ENCODE measurements around the gene MEFV.

MEFV gene

GRCh38 chr16:3268294-3268693 lies 11.9 kb upstream of the MEFV start:
- no peak for DNase-seq

- no peak for DNase-seq
Measured at GRCh38 chr16:3266873-3267537, 10.6 kb upstream of the MEFV start.

GRCh38 chr16:3264137-3265036 lies 8.0 kb upstream of the MEFV start:
- DNase-seq: peak; percentile 96

DNA sequence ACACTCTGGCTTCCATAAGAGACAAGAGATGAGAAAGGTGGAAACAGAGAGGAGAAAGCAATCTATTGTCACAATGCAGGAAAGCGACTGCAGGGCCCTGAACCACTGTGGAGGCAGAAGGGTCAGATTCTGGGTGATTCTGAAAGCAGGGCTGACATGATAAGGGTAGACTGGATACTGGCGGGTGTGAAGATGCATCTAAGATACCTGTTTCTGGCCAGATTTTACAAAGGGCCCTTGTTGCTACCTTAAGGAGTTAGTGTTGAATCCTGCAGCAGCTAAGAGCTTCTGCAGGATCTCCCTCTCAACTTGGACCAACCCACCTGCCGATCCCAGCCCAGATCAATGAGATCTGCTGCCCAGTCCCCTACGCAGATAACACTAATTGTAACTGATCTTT lies 6.1 kb upstream of the MEFV start:
- DNase-seq: no peak

DNA sequence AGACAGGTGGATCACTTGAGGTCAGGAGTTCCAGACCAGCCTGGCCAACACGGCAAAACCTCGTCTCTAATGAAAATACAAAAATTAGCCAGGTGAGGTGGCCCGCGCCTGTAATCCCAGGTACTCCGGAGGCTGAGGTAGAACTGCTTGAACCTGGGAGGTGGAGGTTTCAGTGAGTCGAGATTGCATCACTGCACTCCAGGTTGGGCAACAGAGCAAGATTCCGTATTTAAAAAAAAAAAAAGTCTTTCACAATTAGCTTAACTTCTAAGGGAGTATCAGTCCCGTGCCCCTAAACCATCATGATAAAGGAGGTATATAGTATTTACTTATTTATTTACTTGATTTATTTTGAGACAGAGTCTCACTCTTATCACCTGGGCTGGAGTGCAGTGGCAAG lies 3.4 kb upstream of the MEFV start:
- no peak for DNase-seq

GRCh38 chr16:3256866-3257465 lies 533 bp upstream of the MEFV start:
- DNase-seq: no peak

DNA sequence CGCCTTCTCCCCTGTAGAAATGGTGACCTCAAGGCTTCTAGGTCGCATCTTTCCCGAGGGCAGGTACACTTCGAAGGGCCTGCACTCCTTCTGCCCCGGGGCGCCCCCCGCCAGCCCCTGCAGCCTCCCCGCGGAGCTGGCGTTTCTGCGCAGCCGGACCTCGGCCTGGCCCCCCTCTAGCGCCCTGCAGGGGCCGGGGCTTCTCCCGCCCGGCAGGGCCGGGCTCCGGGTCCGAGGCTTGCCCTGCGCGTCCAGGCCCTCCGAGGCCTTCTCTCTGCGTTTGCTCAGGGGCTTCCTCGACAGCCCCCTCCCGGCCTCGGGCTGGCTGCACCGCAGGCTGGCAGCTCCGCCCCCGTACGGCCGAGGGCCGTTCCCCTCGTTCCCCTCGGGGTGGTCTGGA lies 2.1 kb downstream of the MEFV start:
- no peak for DNase-seq

GRCh38 chr16:3252967-3253366 lies 3.5 kb downstream of the MEFV start:
- no peak for DNase-seq

DNA sequence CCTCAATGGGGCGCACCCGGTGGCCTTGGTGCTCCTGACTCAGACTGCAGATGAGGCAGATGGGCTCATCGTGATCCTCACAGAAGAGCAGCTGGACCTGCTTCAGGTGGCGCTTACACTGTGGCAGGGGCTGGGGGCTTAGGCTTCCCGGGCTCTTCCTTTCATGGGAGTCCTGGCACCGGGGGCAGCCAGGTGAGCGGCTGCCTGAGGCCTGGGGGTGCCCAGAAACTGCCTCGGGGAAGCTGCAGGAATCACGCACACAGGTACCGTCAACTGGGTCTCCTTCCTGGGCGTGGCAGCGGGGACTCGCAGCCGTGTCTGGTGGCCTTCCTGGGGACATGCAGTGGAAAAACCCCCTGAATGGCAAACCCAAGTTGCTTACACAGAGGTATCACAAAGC lies 7.0 kb downstream of the MEFV start:
- DNase-seq: no peak

DNA sequence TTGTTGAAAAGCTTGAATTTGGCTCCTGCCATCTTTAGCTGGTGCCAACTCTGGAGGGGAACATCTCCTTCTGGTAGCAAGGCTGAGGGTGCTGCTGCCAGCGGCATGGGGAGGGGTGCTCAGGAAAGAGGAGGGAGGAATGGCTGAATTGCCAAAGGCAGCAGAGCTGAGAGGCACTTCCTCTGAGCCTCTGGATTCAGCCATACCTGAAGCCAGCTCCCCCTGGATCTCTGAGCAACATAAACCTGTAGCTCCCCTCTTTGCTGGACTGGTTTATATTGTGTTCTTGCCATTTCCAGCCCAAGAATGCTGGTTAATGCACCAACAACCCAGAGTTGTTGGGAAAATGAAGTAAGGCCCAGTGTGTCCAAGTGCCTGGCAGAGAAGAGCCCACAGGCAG lies 7.4 kb downstream of the MEFV start:
- no peak for DNase-seq

DNA sequence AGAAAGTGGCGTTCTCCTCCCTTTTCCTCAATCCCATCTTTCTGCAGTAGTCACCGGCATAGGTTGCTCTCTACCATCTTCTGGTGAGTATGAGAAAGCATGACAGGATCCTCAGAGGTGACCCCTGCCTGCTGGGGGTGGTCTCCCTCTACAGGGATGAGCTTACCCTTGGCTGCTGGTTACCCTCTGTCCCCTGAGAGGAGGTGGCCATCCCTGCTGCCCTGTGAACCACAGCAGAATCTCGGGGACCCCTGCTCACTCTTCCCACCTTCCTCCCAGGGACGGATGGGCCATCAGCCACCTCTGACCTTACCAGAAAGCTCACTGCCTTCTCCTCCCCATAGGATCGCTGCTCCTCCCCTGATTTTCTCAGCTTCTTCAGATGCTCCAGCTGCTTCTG lies 7.8 kb downstream of the MEFV start:
- DNase-seq: no peak

DNA sequence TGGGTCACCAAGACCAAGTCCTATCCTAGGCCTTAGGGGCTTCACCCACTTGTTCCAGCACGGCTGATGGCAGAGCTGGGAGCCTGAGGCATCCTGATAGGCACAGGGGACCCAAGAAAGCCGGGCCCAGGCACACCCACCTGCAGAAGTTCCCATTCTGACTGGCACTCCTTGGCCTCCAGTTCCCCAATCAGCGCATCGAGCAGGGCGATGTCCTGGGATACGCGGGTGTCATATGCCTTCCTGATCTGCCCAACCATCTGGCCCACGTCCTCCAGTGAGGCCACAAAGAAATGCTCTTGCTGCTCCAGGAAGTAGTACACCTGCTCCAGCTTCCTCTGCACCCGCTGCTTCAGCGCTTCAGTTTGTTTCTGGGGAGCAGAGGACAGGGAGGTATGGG lies 9.6 kb downstream of the MEFV start:
- no peak for DNase-seq

- DNase-seq: no peak
Measured at GRCh38 chr16:3246002-3246401, 10.4 kb downstream of the MEFV start.

DNA sequence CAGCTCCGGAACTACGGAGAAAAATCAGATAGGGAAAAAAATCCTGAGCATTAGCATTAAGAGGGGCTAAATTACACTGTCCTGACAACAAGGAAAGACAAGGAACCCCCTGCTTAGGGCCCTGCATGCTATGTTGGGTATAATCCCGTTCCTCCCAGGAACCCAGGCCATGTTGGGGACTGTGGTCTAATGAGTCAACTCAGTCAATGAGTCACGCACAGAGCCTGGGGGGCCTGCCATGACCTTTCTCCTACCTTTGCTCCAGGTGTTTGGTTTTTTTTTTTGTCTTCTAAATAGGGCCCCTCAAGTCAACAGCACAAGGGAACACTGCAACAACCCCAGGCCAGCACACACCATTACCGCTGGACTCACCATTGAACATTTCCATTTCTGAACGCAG lies 12.6 kb downstream of the MEFV start:
- DNase-seq: no peak

GRCh38 chr16:3242709-3243108 lies 13.7 kb downstream of the MEFV start:
- DNase-seq: no peak

DNA sequence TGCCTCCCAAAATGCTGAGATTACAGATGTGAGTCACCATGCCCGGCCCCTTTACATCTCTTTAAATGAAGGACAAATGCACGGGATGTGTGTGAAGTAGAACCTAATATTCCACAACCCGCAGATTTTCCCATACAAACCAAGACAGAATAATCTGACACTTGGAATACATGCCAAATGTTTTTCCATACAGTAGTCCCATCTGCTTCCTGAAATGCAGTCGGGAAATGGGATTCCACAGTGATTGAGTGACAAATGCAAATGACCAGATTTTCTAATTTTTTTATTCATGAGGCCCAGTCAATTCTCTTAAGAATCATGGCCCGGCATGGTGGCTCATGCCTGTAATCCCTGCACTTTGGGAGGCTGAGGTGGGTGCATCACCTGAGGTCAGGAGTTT lies 14.7 kb downstream of the MEFV start:
- DNase-seq: no peak

- DNase-seq: peak; percentile 50
Measured at GRCh38 chr16:3235856-3236669, 20.4 kb downstream of the MEFV start.

GRCh38 chr16:3234857-3235561 lies 21.4 kb downstream of the MEFV start, which contains the start of gene ZNF200:
TSS of gene ZNF200 (minus strand) at chr16:3235158. CDS start at chr16:3233755, 1,403 bp downstream.
- DNase-seq: peak; percentile 92

DNA sequence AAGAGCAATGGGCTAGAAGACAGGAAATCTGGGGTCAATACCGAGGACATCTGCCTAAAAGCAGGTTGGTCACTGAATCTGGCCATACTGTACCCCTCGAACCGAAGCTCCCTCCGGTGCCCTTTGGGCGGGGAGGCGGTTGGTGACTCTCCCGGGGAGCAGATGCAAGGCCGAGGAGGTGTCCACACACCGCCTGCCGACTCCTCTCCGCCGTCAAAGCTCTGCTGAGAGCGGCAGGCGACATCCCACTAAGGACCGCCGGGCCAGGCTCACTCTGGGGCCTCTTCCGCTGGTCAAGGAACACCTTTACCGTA lies 21.9 kb downstream of the MEFV start:
- DNase-seq: no peak

GRCh38 chr16:3223913-3224515 lies 32.4 kb downstream of the MEFV start:
- DNase-seq: no peak

DNA sequence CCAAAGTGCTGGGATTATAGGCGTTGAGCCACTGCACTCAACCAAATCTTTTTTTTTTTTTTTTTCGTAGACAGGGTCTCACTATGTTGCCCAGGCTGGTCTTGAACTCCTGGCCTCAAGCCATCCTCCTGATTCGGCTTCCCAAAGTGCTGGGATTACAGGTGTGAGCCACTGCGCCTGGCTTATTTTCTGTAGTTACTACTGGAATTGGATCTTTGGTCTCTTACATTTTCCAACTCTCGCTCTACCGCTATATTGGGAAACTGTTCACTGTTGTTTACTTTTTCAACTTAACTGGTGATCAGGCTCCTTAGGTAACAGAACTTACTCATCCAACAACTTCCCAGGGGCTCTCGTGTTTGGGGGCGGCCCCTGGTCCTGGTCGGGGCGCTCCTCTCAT lies 35.6 kb downstream of the MEFV start:
- no peak for DNase-seq

DNA sequence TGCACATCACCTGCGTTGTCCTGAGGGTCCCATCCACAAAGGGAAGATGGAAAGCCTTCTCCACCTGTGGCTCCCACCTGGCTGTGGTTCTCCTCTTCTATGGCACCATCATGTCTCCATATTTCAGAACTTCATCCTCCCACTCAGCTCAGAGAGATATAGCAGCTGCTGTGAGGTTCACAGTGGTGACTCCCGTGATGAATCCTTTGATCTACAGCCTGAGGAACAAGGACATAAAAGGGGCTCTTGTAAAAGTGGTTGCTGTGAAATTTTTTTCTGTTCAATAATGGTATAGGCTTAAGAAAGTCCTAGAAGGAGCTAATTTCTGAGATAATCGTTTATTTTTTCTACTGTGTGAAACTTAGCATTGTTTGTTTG lies 40.2 kb downstream of the MEFV start:
- DNase-seq: no peak
